SK-N-MC (cell line): ENCODE results near the gene THBS2.

ENCODE experiments used
- EZH2 ChIP-seq: fragments of 200-600 bp; sonication (generic); IDR thresholded peaks from one replicate; pipeline ENCODE4 v1.6.1; 2017; ENCODE audit warnings: antibody characterized with exemption
- POLR2AphosphoS5 ChIP-seq: IDR thresholded peaks from 2 replicates; pipeline ENCODE4 v1.6.1; 2012; ENCODE audit warnings: mild to moderate bottlenecking, low read depth, low read length, borderline replicate concordance

DNA sequence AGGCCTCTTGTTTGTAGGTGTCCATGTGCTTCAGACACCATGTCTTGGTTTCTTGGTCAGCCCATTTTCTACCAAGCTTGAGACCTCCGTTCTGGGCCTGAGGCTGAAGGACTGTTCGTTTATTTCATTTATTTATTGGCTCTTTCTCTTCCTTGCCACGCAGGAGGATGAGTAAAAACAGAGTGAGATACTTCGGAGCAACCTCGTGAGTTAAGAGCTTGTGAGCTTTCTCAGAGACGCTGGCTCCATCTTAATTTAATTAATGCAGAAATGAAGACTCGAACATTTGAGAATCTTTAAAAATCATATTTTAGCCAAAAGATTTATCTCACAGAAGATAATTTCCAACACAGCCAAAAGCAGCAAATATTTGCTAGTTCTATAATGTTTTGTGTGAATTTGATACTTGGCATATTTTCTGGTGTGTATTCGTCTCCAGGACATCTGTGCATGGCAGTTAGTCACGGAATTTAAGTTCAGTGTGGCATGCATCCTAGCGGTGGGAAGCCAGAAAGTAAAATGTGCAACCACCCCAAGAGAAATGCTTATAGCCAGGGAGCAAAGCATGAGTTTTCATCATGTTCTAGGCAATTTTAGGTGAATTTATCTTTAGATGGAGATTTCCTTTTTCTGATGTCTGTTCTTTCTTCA, 76.0 kb downstream of the THBS2 start:
- TF ChIP-seq POLR2AphosphoS5 (no peak), EZH2 (no peak)
